Activated CD8-positive, alpha-beta memory T cell treated with anti-CD3 and anti-CD28 coated beads, Interleukin-2, amount 50 U/mL, for 1 hour (primary cell): ENCODE measurements around the gene AP2B1.

Experiments used
- DNase-seq: peaks from one replicate; pipeline ENCODE4 v3.0.0-alpha.2; 2020; ENCODE audit errors: extremely low read depth

AP2B1 gene

DNA sequence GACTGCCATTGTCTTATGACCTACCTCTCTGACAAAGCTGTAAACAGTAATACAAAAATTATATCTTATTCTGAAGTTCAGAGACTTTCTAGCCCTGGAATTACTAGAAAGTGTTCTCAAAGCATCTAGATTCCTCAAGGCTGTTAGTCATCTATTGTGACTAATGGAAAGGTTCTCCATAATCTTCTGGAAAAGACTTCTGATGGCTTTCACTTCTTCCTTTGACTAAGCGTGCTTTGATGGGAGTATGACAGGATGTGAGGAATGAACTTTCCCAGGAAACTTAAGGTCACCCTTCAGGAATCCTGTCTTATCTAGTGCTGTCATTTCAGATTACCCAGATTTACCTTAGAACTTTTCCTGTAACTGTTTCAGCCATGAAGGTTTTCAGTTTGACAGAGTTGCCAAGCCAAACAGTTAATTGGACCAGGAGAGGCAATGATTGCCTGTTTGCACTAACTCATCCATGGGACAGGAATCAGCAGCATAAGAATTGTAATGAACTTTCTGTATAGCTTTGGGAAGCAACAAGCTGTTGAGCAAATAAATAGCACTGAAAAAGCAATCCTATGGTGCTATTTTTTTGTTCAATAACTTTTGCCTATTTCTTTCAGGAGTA lies 43.5 kb downstream of the AP2B1 start:
- no peak for DNase-seq

DNA sequence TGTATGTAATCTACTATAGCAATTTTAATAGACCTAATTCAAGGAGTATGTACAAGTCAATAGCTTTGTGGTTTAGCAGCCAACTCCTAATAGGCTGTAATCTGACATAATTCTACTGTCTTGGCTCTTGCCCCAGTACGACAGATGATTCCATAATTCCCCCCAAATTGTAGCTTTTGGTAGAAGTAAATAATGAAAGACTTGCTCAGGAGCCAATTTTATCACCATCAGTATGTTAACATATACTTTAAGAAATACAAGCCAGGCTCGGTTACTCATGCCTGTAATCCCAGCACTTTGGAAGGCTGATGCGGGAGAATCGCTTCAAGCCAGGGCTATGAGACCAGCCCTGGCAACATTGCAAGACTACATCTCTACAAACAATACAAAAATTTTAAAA lies 53.9 kb downstream of the AP2B1 start:
- DNase-seq, result no peak

DNA sequence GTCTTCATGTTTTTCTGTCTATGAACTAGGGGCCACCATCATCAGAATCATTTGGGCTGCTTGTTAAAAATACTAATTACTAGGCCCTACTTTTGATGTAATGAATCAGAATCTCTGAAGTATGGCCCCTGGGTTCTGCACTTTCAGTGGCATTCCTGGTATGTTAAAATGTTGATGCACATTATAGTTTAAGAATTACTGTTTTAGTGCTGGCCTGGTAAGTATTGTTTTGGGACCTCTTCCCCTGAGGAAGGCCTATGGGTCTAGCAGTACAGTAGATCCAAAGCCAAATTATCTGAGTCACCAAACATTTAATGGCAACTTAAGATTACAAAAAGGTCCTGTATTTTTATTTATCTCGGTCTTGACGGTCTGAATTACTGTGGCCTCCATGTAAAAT lies 58.8 kb downstream of the AP2B1 start:
- no peak for DNase-seq

DNA sequence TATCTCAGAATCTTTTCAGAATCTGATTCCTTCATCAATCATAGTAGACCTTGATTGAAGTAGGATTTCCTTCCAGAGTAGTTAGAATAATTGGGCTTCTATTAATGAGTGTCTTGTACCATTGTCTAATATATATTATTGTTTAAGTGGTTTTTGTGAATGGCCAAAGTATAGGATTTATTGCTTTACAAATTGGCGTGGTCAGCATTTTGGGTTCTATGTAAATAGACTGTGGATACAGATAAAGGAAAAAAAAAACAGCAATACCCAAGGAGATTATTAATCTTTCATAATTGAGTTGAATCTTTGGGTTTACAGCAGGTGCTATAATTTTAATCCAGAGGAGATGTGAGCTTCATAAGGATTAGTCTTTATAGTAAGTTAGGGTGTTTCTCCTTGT lies 64.3 kb downstream of the AP2B1 start:
- DNase-seq, result no peak

DNA sequence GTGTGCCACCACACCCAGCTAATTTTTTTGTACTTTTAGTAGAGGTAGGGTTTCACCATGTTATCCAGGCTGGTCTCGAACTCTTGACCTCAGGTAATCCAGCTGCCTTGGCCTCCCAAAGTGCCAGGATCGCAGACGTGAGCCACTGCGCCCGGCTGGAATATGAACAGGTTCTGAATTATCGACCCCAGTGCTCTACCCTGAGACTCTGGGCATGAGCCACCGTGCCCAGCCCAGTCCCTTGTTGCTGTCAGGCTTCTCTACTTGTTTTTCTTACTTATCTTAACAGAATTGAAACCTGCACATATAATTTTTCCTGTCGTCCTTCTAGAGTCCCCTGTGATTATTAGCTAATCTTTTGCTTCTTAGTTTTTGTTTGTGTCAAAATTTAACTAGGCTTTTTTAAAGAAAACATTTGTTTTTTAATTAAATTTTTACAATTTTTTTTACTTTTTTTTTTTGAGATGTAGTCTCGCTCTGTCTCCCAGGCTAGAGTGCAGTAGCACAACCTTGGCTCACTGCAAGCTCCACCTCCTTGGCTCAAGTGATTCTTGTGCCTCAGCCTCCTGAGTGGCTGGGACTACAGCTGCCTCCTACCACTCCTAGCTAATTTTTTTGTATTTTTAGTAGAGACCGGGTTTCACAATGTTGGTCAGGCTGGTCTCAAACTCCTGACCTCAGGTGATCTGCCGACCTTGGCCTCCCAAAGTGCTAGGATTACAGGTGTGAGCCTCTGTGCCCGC lies 66.7 kb downstream of the AP2B1 start:
- DNase-seq, result no peak

DNA sequence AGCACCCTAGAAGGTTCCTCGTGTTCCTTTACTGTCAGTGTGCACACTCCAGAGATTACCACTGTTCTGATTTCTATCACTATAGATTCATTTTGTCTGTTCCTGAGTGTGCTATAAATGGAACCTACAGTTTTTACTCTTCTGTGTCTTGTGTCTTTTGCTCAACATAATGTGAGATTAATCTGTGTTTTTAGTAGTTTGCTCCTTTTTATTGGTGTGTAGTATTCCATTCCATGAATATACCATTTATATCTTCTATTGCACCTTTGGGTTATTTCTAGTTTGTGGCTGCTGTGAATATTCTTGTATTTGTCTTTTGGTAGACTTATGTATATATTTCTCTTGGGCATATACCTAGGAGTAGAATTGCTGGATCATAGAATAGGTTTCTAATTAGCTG lies 68.2 kb downstream of the AP2B1 start:
- DNase-seq, result no peak

DNA sequence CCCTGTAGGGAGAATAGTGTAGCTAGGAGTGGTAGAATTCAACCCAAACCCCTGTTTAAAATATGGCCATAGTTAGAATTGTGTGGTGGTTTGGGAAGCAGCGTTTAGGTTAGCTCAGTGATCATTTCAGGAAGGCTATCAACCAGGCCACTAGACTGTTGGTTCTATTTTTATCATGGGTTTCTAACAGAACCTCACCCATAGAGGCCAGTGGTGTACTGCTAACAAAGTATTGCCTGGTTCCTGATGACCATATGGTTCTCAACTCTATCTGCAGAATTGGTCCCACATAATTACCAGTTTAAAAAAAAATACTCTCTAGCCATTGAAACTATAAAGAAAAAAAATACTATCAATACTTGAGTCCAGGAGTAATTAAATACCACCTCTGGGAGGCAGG lies 73.8 kb downstream of the AP2B1 start:
- DNase-seq, result no peak

DNA sequence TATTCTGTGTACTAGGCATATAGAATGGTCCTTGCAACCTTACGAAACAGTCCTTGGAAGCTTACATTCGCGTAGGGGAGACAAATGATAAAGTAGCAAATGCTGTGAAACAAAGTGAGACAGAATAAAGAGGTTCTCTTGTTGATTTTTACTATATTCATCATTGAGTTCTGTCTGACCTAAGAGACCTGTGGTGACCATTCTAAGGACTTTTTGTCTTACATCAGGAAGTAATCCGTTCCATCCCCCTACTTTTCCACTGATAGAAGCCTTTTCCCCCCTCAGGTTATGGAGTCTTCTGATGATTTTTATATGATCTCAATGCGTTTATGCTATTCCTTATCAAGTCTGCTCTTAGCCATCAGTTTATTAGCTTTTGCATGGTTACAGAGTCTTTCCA lies 77.6 kb downstream of the AP2B1 start:
- DNase-seq, result no peak

DNA sequence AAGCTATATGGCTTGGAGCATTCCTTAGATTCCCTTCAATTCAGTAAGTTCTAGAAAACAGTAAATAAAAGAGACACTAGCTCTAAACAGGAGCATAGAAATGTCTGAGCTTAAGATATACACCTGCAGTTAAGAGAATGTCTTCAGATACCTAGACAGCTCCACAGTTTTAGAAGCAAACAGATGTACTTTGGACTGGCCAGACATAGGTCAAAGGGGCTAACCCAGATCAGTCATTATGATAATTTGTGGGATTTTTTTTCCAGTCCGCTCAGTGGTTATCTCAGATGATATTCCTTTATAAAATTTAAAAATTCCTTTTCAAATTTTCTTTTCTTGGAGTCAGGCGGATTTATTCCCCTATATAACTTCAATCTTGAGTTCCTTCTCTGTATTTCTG lies 78.5 kb downstream of the AP2B1 start:
- no peak for DNase-seq

DNA sequence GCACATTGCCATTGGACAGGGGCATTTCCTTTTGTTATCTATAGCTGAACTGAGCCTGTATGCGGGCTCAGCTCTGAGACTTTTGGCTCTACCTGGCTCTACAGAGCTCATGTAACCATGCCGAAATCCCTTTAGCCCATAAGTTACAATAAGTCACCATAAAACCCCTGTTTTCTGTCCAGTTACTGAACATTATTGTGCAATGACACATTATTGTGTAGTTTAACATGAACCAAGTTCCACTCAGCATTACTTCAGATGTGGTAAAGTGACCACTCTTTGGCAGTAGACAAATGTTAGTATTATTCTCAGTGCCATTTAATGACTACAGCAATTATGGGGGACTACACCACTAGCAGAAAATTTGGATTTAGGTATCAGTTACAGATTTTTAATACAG lies 78.9 kb downstream of the AP2B1 start:
- DNase-seq, result no peak

DNA sequence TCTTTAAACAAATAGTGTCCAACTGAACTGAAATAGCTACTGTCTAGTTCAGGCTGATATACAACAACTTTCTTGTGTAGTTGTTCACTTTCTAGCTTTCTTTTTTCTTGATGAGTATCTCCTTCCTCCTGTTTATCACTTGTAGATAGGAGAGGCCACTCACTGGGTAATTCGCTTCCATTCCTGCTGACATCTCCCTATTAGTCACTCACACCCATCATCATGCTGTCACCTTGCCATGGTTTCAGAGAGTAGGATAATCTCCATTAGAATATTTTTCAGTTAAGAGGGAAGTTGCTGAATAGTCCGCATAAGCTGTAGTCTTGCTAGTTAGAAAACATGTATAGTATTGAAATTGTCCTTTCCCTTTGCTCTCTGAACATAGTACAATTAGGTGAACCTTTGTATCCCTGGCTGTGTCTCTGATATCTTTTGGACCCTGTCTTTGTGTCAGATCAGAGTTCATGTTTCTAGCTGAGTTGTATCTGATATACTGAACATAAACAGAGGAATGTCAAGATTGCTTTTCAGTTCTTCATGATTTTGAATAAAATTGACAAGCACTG lies 79.9 kb downstream of the AP2B1 start:
- DNase-seq, result no peak

DNA sequence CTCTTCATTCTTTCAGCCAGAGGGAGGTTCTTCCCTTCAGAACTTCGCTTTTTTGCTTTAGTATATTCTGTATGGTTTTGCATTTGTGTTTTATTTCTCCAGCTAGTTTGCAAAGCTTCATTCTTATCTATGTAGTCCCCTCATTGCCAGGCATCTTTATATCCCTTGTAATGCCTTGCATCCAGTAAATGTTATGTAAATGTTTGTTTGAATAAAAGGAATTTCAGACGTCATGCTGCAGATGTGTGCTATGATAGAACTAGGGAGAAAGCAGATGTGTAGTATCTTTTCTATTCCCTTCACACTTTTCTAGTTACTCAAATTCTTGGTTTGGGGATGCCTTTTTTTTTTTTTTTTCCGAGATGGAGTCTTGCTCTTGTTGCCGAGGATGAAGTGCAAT lies 81.7 kb downstream of the AP2B1 start:
- no peak for DNase-seq

DNA sequence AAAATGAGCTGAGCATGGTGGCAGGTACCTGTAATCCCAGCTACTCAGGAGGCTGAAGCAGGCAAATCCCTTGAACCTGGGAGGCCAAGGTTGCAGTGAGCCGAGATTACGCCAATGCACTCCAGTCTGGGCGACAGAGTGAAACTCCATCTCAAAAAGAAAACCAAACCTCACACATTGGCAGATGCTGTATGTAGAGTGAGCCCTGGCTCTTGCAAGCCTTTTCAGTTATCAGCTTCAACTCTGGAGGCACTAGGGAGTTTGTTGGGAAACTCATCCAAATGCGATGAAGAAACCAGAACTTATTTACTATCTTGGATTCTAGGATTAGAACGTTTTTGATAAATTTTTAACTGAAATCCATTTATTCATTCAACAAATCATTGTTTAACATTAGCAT lies 87.4 kb downstream of the AP2B1 start:
- DNase-seq, result no peak

DNA sequence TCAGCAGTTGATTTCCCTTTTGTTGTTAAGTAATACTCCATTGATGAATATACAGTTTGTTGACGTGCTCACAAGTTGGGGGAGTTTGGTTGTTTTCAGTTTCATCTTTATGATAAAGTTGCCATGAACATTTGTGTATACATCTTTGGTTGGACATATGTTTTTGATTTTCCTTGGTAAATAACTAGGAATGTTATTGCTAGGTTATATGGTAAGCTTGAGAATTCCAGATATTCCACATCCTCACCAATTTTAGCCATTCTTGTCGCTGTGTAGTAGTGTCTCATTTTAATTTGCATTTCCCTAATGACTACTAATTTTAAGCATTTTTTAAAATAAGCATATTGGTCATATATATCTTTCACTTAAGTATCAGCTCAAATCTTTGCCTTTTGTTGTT lies 89.3 kb downstream of the AP2B1 start:
- DNase-seq, result no peak

DNA sequence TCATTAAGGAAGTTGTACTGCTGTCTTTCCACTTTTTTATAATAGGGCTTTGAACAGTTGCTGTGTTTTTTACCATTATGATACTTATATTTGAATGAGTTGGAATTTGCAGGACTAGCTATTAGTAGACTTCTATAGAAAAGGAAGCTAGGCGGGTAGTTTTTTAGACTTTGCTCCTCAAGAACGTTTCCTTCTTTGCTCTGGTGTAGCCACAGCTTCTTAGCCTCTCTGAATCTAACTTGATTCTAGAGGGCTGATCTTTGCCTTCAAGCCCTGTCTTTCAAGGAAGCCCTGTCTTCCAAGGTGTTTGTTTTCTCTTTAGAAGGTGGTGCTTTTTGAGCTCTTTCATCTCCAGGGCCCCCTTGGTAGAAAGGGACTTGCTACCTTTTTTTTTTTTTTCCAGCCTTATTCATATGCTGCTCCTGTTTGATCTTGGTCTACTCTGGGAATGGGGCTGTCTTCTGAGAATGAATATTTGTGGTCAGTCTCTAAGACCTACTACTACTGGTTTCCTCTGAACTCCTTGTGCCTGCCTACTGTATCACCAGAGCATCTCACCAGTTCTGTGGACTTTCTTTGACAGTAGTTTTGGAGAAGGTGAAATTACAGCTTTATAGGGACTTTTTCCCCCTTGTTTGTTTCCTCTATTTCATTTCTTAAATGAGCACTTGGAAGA lies 92.0 kb downstream of the AP2B1 start:
- DNase-seq, result no peak

DNA sequence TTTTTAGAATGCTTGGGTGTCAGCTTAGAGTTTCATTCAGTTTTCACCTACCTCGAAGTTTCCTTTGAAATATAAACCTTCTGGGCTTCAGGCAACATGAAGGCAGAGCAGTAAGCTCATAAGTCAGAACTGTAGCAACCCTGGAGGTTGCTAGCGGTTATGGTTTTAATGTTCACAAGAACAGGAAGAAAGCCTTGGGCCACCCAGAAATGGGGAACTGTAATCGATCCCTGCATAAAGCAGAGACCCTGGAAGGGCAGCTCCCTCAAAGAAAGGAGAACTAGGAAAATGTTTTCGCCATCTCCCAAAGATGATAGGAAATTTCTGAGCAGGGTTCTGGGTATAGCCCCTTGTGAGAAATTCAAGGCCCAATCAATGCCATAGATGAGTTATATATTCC lies 96.5 kb downstream of the AP2B1 start:
- no peak for DNase-seq

DNA sequence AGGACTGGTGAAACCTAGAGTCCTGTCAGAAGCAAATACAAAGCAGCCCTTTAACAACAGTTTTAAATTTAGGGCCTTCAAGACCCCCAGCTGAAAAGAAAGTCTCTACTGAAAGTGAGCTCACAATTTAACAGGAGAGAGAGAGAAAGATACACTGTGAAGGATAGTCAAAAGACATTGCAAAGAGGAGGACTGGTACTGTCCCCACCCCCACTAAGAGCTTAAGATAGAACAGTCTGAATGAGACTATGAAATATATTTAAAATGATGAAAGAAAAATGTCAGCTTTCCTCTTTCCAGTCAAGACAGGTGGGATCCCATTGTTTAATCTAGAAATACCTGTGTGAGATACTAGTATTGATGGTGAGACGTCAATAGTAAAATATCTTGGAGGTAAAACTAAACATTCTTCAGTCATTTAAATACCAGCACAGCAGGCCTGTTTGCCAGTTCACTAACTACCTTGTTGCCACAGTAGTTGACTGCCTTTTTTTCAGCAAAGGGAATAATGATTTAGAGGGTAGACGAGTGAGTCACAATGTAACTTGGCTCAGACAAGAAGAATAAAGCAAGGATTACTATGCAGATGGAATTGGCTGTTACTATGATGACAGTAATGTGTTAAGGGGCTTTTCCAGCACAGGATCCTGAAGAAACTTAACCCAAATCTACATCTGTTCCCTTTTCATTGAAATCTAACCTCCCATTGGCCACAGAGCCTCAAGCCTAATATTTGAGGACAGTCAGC lies 97.1 kb downstream of the AP2B1 start:
- DNase-seq, result no peak

DNA sequence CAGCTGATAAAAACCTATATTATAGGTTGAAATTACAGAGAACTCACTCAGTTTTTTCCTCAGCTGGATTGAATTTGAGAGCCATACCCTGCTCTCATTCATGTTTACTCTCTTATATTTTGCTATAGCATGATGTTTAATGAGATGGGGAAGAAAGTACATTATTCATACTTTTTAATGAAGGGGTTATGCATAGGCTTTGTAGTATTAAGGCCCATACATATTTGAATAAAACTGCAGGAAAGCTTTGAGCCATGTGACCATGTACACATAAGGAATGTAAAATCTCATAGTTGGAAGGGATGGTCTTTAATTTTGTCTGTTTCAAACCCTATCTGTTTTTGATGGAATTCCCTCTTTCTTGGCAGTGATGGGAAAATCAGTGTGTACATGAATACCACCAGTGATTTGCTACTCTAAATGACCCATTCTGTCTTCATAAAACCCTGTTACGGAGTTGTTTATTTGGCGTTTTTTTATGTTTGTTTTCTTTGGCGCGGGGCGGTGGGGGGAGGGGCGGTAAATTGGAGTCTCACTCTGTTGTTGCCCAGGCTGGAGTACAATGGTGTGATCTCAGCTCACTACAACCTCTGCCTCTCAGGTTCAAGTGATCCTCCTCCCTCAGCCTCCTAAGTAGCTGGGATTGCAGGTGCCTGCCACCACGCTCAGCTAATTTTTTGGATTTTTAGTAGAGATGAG lies 105.5 kb downstream of the AP2B1 start:
- no peak for DNase-seq

DNA sequence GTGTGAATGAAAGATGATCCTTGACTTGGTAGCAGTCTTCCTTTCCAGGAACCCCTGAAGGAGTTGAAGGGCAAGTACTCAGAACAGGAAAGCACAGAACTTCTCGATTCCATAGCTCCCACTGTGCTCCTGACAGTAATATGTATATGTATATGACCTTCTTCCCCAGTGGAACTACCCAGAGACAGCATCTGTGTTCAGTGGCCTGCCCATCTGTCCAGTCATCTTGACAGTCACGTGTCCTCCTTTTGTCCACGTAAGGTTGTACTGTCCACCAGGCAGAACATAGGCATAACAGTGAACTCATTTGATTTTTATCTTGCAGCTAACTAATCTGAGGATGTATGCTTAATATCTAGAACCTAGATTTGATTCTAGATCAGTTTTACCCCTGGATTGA lies 106.5 kb downstream of the AP2B1 start:
- no peak for DNase-seq

DNA sequence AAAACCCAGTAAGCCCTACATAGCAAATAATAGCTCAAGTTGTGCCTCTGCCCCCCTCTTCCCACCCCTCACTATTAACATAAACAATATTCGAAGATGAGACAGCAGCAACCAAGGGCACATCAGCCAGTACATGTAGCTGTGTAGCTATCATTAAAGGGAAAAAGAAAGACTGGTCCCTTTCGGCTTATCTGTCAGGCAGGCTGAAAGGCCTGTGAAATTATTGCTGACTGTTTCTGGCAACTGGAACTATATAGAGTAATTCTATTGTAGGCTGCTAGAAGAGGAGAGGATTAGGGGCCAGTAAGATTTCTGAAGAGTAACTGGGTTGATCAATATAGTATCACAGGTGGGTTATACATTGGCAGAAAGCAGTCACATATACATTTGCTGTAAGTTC lies 107.8 kb downstream of the AP2B1 start:
- DNase-seq, result no peak

DNA sequence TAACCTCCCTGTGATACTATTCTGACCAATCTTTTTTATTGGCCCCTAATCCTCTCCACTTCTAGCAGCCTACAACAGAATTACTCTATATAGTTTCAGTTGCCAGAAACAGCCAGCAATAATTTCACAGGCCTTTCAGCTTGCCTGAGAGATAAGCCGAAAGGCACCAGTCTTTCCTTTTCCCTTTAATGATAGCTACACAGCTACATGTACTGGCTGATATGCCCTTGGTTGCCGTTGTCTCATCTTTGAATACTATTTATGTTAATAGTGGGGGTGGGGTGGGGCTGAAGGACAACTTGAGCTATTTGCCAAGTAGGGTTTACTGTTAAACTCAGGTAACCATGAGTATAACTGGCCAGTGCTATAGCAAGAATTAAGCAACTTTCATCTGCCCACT lies 108.5 kb downstream of the AP2B1 start:
- no peak for DNase-seq

DNA sequence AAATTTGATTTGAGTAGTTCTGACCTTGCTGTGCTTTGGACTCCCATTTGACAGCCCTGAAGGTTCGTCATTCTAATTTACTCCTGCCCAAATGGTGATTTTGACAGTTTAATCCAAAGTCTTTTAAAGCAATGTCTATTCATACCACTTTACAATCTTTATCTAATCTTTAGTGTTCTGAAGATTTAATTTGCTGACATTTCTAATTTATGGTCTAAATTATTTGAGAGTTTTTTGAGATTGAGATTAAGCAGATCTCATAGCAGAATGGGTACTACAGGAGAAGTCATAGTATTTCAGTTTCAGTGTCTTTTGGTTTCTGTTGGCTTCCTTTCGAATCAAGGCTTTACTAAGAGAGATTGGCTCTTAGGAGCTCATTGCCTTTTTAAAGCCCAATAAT lies 111.7 kb downstream of the AP2B1 start:
- DNase-seq, result no peak
